IMR-90 (cell line): Measurements from ENCODE around the gene ARFGEF3. TPM values are rescaled to one million over a fixed set of nuclear protein-coding genes. Genes with fewer than 3 reads are reported as not detected.

Experiments used
- ATAC-seq: fragments of 200-7000 bp; cut with Tn5 transposase; 2 replicates; pipeline ENCODE4 v1.9.1; 2020; ENCODE audit warnings: low read depth, mild to moderate bottlenecking, moderate library complexity
- BruUV-seq: library from RNA; stranded (reverse); fragments of 400-500 nt; replicated peaks from 2 replicates; lab custom pipeline; 2021; lab: Mats Ljungman, UMichigan
- CTCF ChIA-PET: fragments of 300-600 bp; formaldehyde crosslinking; extraction: SDS; loops from one replicate; lab custom pipeline; 2021; ENCODE audit warnings: antibody characterized with exemption; lab: Yijun Ruan, JAX
- POLR2A ChIA-PET: fragments of 300-600 bp; sonication (Branson Sonifier 250); formaldehyde crosslinking; loops from one replicate; lab custom pipeline; 2022; ENCODE audit warnings: antibody characterized with exemption; ENCODE audit not compliant: unreplicated experiment; lab: Charles Lee
- DNase-seq: peaks from one replicate; pipeline ENCODE4 v3.0.0; 2013
- H2AFZ ChIP-seq: replicated peaks from 2 replicates; pipeline ENCODE3; 2013; ENCODE audit warnings: low read length, mild to moderate bottlenecking; ENCODE audit not compliant: poor library complexity
- H2AK5ac ChIP-seq: 2 replicates; pipeline ENCODE4 v1.6.1; 2013; ENCODE audit warnings: low read depth, low read length, inconsistent platforms
- H2AK9ac ChIP-seq: replicated peaks from 2 replicates; pipeline ENCODE3; 2013; ENCODE audit warnings: mild to moderate bottlenecking, low read depth, low read length, moderate library complexity; ENCODE audit not compliant: poor library complexity
- H2BK120ac ChIP-seq: 2 replicates; pipeline ENCODE4 v1.6.1; 2013; ENCODE audit warnings: low read depth, low read length, inconsistent platforms
- H2BK15ac ChIP-seq: 3 replicates; pipeline ENCODE4 v1.6.1; 2013; ENCODE audit warnings: low read depth, low read length, inconsistent platforms
- H2BK20ac ChIP-seq: 2 replicates; pipeline ENCODE4 v1.6.1; 2013; ENCODE audit warnings: low read depth, mild to moderate bottlenecking, inconsistent platforms, low read length, moderate library complexity
- H2BK5ac ChIP-seq: 2 replicates; pipeline ENCODE4 v1.6.1; 2013; ENCODE audit warnings: mild to moderate bottlenecking, low read depth, low read length, inconsistent platforms; ENCODE audit not compliant: poor library complexity, severe bottlenecking
- H3K14ac ChIP-seq: replicated peaks from 2 replicates; pipeline ENCODE4 v1.6.1; 2013; ENCODE audit warnings: low read depth, low read length, inconsistent platforms
- H3K18ac ChIP-seq: 2 replicates; pipeline ENCODE4 v1.6.1; 2013; ENCODE audit warnings: low read depth, low read length, control low read depth
- H3K23ac ChIP-seq: 2 replicates; pipeline ENCODE4 v1.6.1; 2013; ENCODE audit warnings: low read depth, low read length, inconsistent platforms
- H3K27ac ChIP-seq: 2 replicates; pipeline ENCODE4 v1.5.1; 2013; ENCODE audit warnings: mild to moderate bottlenecking, control low read depth, low read length; ENCODE audit not compliant: insufficient read depth
- H3K27me3 ChIP-seq: 2 replicates; pipeline ENCODE4 v1.6.1; 2013; ENCODE audit warnings: low read length; ENCODE audit not compliant: control insufficient read depth, insufficient read depth
- H3K36me3 ChIP-seq: 2 replicates; pipeline ENCODE4 v1.6.1; 2013; ENCODE audit warnings: low read length, mixed read lengths; ENCODE audit not compliant: control insufficient read depth, insufficient read depth
- H3K4ac ChIP-seq: 2 replicates; pipeline ENCODE4 v1.6.1; 2013; ENCODE audit warnings: low read depth, low read length, inconsistent platforms
- H3K4me1 ChIP-seq: 2 replicates; pipeline ENCODE4 v1.6.1; 2013; ENCODE audit warnings: low read length, mixed read lengths; ENCODE audit not compliant: control insufficient read depth, insufficient read depth
- H3K4me2 ChIP-seq: 2 replicates; pipeline ENCODE4 v1.6.1; 2013; ENCODE audit warnings: low read depth, mild to moderate bottlenecking, control low read depth, low read length, moderate library complexity
- H3K4me3 ChIP-seq: 2 replicates; pipeline ENCODE4 v1.5.1; 2013; ENCODE audit warnings: low read depth, mild to moderate bottlenecking, control low read depth, low read length, moderate library complexity; ENCODE audit not compliant: insufficient read depth
- H3K56ac ChIP-seq: 2 replicates; pipeline ENCODE4 v1.6.1; 2013; ENCODE audit warnings: low read length, inconsistent platforms; ENCODE audit not compliant: insufficient read depth; ENCODE audit errors: extremely low read depth
- H3K79me1 ChIP-seq, 2 experiments: 2 replicates each; pipeline ENCODE4 v1.6.1; 2013; ENCODE audit warnings: low read length in 2 of 2, inconsistent platforms in 1 of 2, low read depth in 1 of 2
- H3K9ac ChIP-seq: 2 replicates; pipeline ENCODE4 v1.6.1; 2013; ENCODE audit warnings: low read depth, low read length, control low read depth
- H3K9me1 ChIP-seq: 2 replicates; pipeline ENCODE4 v1.6.1; 2013; ENCODE audit warnings: low read length, inconsistent platforms; ENCODE audit not compliant: insufficient read depth
- H3K9me3 ChIP-seq: 2 replicates; pipeline ENCODE4 v1.6.1; 2013; ENCODE audit warnings: low read length; ENCODE audit not compliant: control insufficient read depth, insufficient read depth
- H4K20me1 ChIP-seq: 2 replicates; pipeline ENCODE4 v1.6.1; 2013; ENCODE audit warnings: low read length, inconsistent platforms; ENCODE audit not compliant: insufficient read depth
- H4K5ac ChIP-seq: 2 replicates; pipeline ENCODE4 v1.6.1; 2013; ENCODE audit warnings: mild to moderate bottlenecking, low read depth, low read length, control low read depth
- H4K8ac ChIP-seq, 2 experiments: 2 replicates each; pipeline ENCODE4 v1.6.1; 2013; ENCODE audit warnings: low read depth in 2 of 2, low read length in 2 of 2, control low read depth in 1 of 2, inconsistent platforms in 1 of 2
- H4K91ac ChIP-seq: 2 replicates; pipeline ENCODE4 v1.6.1; 2013; ENCODE audit warnings: low read depth, low read length, inconsistent platforms; ENCODE audit not compliant: insufficient read depth
- SMC3 ChIP-seq: fragments of 150-350 bp; IDR thresholded peaks from 2 replicates; pipeline ENCODE4 v1.6.1; 2016; ENCODE audit warnings: low read depth, mild to moderate bottlenecking, antibody characterized with exemption, low read length, moderate library complexity
- WGBS, 2 experiments: methylation state at CpG; one replicate each; pipeline versions ENCODE4 v1.1.5 to v1.1.7; 2013; ENCODE audit warnings: missing lambda C conversion rate in 2 of 2; ENCODE audit not compliant: insufficient read length in 1 of 2; ENCODE audit errors: extremely low coverage in 2 of 2; 5-methylcytosine and 5-hydroxymethylcytosine counted together
- dilution Hi-C: fragments of 300-500 bp; cut with HindIII; formaldehyde crosslinking; loops from one replicate; pipeline ENCODE4 v1.14.3; 2018; ENCODE audit warnings: low sequenced_read_pairs; ENCODE audit not compliant: unreplicated experiment
- in situ Hi-C: fragments of 300-500 bp; cut with MboI; formaldehyde crosslinking; loops from 3 replicates; pipeline ENCODE4 v1.14.3; 2019; ENCODE audit warnings: low sequenced_read_pairs, inconsistent platforms, mixed read lengths
- intact Hi-C: fragments of 100-400 bp; cut with micrococcal nuclease; formaldehyde crosslinking; loops from 2 replicates; pipeline ENCODE4 v1.10.0; 2022
- polyA plus RNA-seq, 3 experiments: library from polyadenylated mRNA; depleted of rRNA; stranded (reverse); fragments of >200 nt; gene quantifications; 2 replicates each; pipeline ENCODE4 v1.2.3, GENCODE V29; 2012; ENCODE audit warnings: low replicate concordance in 1 of 3
- total RNA-seq: library from RNA; depleted of rRNA; stranded (reverse); fragments of >200 nt; gene quantifications from 2 replicates; pipeline ENCODE4 v1.2.3, GENCODE V29; 2012
- TF ChIP-seq, protein P1 (sequence below): fragments of 150-350 bp; IDR thresholded peaks from 2 replicates; pipeline ENCODE4 v1.6.1; 2017; ENCODE audit warnings: mild to moderate bottlenecking, antibody characterized with exemption, low read length, low read depth

Gene ARFGEF3
- total and polyA plus RNA-seq, 2 of the 4 experiments (the other 2 are of a cell fraction): under 0.01 to 0.02 TPM

DNA sequence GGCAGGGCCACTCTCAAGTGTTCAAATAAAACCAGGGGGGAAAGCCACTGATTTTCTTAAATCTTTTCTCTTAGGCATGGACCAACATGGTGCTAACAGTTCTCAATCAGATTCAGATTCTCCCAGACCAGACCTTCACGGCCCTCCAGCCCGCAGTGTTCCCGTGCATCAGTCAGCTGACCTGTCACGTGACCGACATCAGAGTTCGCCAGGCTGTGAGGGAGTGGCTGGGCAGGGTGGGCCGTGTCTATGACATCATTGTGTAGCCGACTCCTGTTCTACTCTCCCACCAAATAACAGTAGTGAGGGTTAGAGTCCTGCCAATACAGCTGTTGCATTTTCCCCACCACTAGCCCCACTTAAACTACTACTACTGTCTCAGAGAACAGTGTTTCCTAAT is 174.5 kb downstream of the ARFGEF3 start:
- WGBS, 2 experiments: no CpG with 5 or more reads among the region's 8 CpGs
- H3K14ac ChIP-seq: no peak overlapping the region
- H3K27ac ChIP-seq: no peak overlapping the region

More for the DNA sequence above, 174.5 kb downstream of the ARFGEF3 start:
- Histone ChIP-seq H3K9me3 (no peaks in the 10 kb centered on the region), H3K4me3 (no peak overlapping the region), H3K56ac (no peak overlapping the region), H3K18ac (no peak overlapping the region), H2AK9ac (no peak overlapping the region), H3K9me1 (no peaks in the 10 kb centered on the region), H4K91ac (no peak overlapping the region), H2BK5ac (no peak overlapping the region), H2BK120ac (no peak overlapping the region), H4K20me1 (no peaks in the 10 kb centered on the region), H3K23ac (no peak overlapping the region), H3K4ac (no peak overlapping the region), H3K36me3 (no peaks in the 10 kb centered on the region), H4K8ac (no peak overlapping the region), H3K27me3 (peaks cover 10% of the 10 kb centered on the region), H2AK5ac (no peak overlapping the region), H3K4me2 (no peak overlapping the region), H3K4me1 (no peaks in the 10 kb centered on the region), H2BK15ac (no peak overlapping the region), H2AFZ (no peak overlapping the region), H2BK20ac (no peak overlapping the region), H4K5ac (no peak overlapping the region), H3K9ac (no peak overlapping the region), H3K79me1 (no peaks in the 10 kb centered on the region)
- TF ChIP-seq, protein P1, sequence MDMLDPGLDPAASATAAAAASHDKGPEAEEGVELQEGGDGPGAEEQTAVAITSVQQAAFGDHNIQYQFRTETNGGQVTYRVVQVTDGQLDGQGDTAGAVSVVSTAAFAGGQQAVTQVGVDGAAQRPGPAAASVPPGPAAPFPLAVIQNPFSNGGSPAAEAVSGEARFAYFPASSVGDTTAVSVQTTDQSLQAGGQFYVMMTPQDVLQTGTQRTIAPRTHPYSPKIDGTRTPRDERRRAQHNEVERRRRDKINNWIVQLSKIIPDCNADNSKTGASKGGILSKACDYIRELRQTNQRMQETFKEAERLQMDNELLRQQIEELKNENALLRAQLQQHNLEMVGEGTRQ: peak; percentile 38; the same call in 1 of the 2 replicates
- TF ChIP-seq SMC3: no peak
- dilution Hi-C loops: no loop called here
- no TSS peak for BruUV-seq
- ATAC-seq: no peak
- DNase-seq: no peak
- intact Hi-C loops: loop anchor here (5.0 kb wide), 1 partner anchor 46 kb away; no protein-coding TSS in a partner anchor
- CTCF ChIA-PET: no interaction called here
- in situ Hi-C loops: no loop called here
- POLR2A ChIA-PET: no interaction called here
